HEK293 (cell line): ENCODE data around the gene HMGN2.

ENCODE experiments used
- CTCF ChIA-PET: fragments of 350-600 bp; formaldehyde crosslinking; extraction: SDS; loops from one replicate; lab custom pipeline; 2021; ENCODE audit warnings: antibody characterized with exemption; lab: Yijun Ruan, JAX
- POLR2A ChIA-PET: fragments of 300-600 bp; formaldehyde crosslinking; extraction: SDS; loops from one replicate; lab custom pipeline; 2020; ENCODE audit warnings: antibody characterized with exemption, inconsistent platforms; lab: Yijun Ruan, JAX
- H3K27ac ChIP-seq: fragments of 200-500 bp; sonication (Bioruptor generic); 2 replicates; pipeline ENCODE4 v1.5.1; 2014; ENCODE audit warnings: low read depth, low read length, control low read depth, inconsistent platforms; ENCODE audit errors: extremely low read depth
- H3K36me3 ChIP-seq, 2 experiments: fragments of 200-500 bp in 1 of 2; sonication (Bioruptor generic) in 1 of 2; 1 replicate in 1 of 2; 2 replicates in 1 of 2; pipeline ENCODE4 v1.5.1; 2014 to 2017; ENCODE audit warnings: inconsistent platforms in 2 of 2, low read length in 2 of 2; ENCODE audit not compliant: control insufficient read depth in 2 of 2, insufficient read depth in 1 of 2
- H3K4me1 ChIP-seq: fragments of 200-500 bp; sonication (Bioruptor generic); 2 replicates; pipeline ENCODE4 v1.5.1; 2014; ENCODE audit warnings: mild to moderate bottlenecking, low read length, inconsistent platforms; ENCODE audit not compliant: control insufficient read depth, insufficient read depth
- H3K4me3 ChIP-seq: 2 replicates; pipeline ENCODE4 v1.5.1; 2011; ENCODE audit warnings: low read depth, mild to moderate bottlenecking, control low read depth, low read length, moderate library complexity
- H3K9me3 ChIP-seq: fragments of 200-500 bp; sonication (Bioruptor generic); 2 replicates; pipeline ENCODE4 v1.5.1; 2014; ENCODE audit warnings: low read depth, low read length, inconsistent platforms; ENCODE audit not compliant: control insufficient read depth, insufficient read depth
- FEZF1 ChIP-seq: fragments of 450-650 bp; formaldehyde crosslinking; IDR thresholded peaks from 2 replicates; pipeline ENCODE4 v1.5.1; 2016; ENCODE audit warnings: missing biosample characterization, missing genetic modification characterization
- MEIS1 ChIP-seq: sonication (generic); formaldehyde crosslinking; IDR thresholded peaks from 2 replicates; pipeline ENCODE4 v1.8.1; 2022; ENCODE audit warnings: missing genetic modification reagents, mild to moderate bottlenecking, borderline replicate concordance
- OSR2 ChIP-seq: fragments of 450-650 bp; formaldehyde crosslinking; IDR thresholded peaks from 2 replicates; pipeline ENCODE4 v1.5.1; 2016; ENCODE audit warnings: missing biosample characterization, missing genetic modification characterization
- PATZ1 ChIP-seq: fragments of 450-650 bp; formaldehyde crosslinking; IDR thresholded peaks from 2 replicates; pipeline ENCODE4 v1.5.1; 2016; ENCODE audit warnings: missing biosample characterization, missing genetic modification characterization
- YY2 ChIP-seq: fragments of 450-650 bp; formaldehyde crosslinking; IDR thresholded peaks from 2 replicates; pipeline ENCODE4 v1.5.1; 2016; ENCODE audit warnings: missing biosample characterization, missing genetic modification characterization
- ZFP3 ChIP-seq: fragments of 450-650 bp; formaldehyde crosslinking; IDR thresholded peaks from 2 replicates; pipeline ENCODE4 v1.5.1; 2016; ENCODE audit warnings: low read depth, missing biosample characterization, missing genetic modification characterization
- ZNF146 ChIP-seq: fragments of 450-650 bp; formaldehyde crosslinking; IDR thresholded peaks from 2 replicates; pipeline ENCODE4 v1.5.1; 2016; ENCODE audit warnings: missing biosample characterization, missing genetic modification characterization
- ZNF274 ChIP-seq, 2 experiments: fragments of 200-500 bp in 1 of 2; fragments of 450-650 bp in 1 of 2; sonication (Bioruptor generic) in 1 of 2; formaldehyde crosslinking in 1 of 2; IDR thresholded peaks; 2 replicates each; pipeline versions ENCODE4 v1.5.1 to v1.6.1; 2014 to 2016; ENCODE audit warnings: borderline replicate concordance in 1 of 2, inconsistent platforms in 1 of 2, low read length in 1 of 2, missing biosample characterization in 1 of 2, missing genetic modification characterization in 1 of 2
- ZNF433 ChIP-seq: fragments of 450-650 bp; formaldehyde crosslinking; IDR thresholded peaks from 2 replicates; pipeline ENCODE4 v1.5.1; 2016; ENCODE audit warnings: missing biosample characterization, missing genetic modification characterization, low read depth
- ZNF510 ChIP-seq: fragments of 450-650 bp; formaldehyde crosslinking; IDR thresholded peaks from 2 replicates; pipeline ENCODE4 v1.5.1; 2018; ENCODE audit warnings: mild to moderate bottlenecking, missing genetic modification characterization, missing biosample characterization; ENCODE audit not compliant: insufficient replicate concordance
- ZNF544 ChIP-seq: fragments of 450-650 bp; formaldehyde crosslinking; IDR thresholded peaks from 2 replicates; pipeline ENCODE4 v1.5.0; 2017; ENCODE audit warnings: missing biosample characterization, missing genetic modification characterization
- ZNF561 ChIP-seq: fragments of 450-650 bp; IDR thresholded peaks from 2 replicates; pipeline ENCODE4 v1.5.1; 2018; ENCODE audit warnings: missing biosample characterization, missing genetic modification characterization, borderline replicate concordance
- ZNF670 ChIP-seq: fragments of 450-650 bp; formaldehyde crosslinking; IDR thresholded peaks from 2 replicates; pipeline ENCODE4 v1.5.1; 2016; ENCODE audit warnings: missing biosample characterization, missing genetic modification characterization, low read depth
- ZNF776 ChIP-seq: fragments of 450-650 bp; formaldehyde crosslinking; IDR thresholded peaks from 2 replicates; pipeline ENCODE4 v1.5.0; 2017; ENCODE audit warnings: missing biosample characterization, missing genetic modification characterization, borderline replicate concordance
- ZNF777 ChIP-seq: fragments of 450-650 bp; formaldehyde crosslinking; IDR thresholded peaks from 2 replicates; pipeline ENCODE4 v1.5.1; 2017; ENCODE audit warnings: missing biosample characterization, missing genetic modification characterization, borderline replicate concordance
- ZXDB ChIP-seq: fragments of 450-650 bp; formaldehyde crosslinking; IDR thresholded peaks from 2 replicates; pipeline ENCODE4 v1.5.1; 2016; ENCODE audit warnings: missing biosample characterization, missing genetic modification characterization
- TF ChIP-seq, protein P1 (sequence below): fragments of 450-650 bp; formaldehyde crosslinking; IDR thresholded peaks from 2 replicates; pipeline ENCODE4 v1.5.1; 2016; ENCODE audit warnings: missing biosample characterization, missing genetic modification characterization
- TF ChIP-seq, protein P2 (sequence below): fragments of 450-650 bp; formaldehyde crosslinking; IDR thresholded peaks from 2 replicates; pipeline ENCODE4 v1.5.1; 2016; ENCODE audit warnings: missing biosample characterization, missing genetic modification characterization
- TF ChIP-seq, protein P3 (sequence below): fragments of 450-650 bp; formaldehyde crosslinking; IDR thresholded peaks from 2 replicates; pipeline ENCODE4 v1.5.1; 2016; ENCODE audit warnings: missing biosample characterization, missing genetic modification characterization

HMGN2 gene

DNA sequence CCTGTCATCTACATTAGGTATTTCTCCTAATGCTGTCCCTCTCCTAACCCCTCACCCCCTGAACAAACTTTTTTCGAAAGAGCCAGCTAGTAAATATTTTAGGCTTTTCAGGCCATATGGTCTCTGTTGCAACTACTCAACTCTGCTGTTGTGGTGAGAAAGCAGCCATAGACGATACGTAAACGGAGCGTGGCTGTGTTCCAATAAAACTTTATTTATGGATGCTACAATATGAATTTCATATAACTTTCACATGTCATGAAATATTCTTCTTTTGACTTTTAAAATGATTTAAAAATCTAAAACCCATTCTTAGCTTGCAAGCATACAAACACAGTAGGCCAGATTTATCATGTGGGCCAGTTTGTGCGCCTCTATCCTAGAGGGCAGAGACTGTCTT, 46.1 kb downstream of the HMGN2 start (continued):
- TF ChIP-seq, protein P1, sequence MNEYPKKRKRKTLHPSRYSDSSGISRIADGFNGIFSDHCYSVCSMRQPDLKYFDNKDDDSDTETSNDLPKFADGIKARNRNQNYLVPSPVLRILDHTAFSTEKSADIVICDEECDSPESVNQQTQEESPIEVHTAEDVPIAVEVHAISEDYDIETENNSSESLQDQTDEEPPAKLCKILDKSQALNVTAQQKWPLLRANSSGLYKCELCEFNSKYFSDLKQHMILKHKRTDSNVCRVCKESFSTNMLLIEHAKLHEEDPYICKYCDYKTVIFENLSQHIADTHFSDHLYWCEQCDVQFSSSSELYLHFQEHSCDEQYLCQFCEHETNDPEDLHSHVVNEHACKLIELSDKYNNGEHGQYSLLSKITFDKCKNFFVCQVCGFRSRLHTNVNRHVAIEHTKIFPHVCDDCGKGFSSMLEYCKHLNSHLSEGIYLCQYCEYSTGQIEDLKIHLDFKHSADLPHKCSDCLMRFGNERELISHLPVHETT: no peak

DNA sequence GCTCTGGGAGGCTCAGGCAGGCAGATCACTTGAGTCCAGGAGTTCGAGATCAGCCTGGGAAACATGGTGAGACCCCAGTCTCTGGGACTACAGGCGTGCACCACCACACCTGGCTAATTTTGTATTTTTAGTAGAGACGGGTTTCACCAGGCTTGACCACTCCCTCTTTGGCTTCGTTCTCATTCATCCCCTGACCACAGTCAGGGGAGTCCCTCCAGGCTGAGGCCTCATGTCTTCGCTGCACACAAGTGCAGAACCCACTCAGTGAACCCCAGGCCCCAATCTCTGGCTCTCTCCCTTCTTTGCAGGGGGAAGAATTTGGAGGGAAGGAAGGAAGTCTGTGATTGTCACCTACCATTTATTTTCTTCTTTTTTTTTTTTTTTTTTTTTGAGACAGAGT, 48.1 kb downstream of the HMGN2 start:
- TF ChIP-seq, protein P2, sequence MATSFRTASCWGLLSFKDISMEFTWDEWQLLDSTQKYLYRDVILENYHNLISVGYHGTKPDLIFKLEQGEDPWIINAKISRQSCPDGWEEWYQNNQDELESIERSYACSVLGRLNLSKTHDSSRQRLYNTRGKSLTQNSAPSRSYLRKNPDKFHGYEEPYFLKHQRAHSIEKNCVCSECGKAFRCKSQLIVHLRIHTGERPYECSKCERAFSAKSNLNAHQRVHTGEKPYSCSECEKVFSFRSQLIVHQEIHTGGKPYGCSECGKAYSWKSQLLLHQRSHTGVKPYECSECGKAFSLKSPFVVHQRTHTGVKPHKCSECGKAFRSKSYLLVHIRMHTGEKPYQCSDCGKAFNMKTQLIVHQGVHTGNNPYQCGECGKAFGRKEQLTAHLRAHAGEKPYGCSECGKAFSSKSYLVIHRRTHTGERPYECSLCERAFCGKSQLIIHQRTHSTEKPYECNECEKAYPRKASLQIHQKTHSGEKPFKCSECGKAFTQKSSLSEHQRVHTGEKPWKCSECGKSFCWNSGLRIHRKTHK (tag by site-specific recombination): no peak
- TF ChIP-seq ZNF670 (no peak), ZNF433 (tag by site-specific recombination) (no peak), ZNF274 (IDR thresholded peaks at IDR 0.05; ENCODE audit: low read length) (no peak), ZNF274 (tag by site-specific recombination; IDR thresholded peaks at IDR 0.05; ENCODE audit: borderline replicate concordance) (no peak), ZNF544 (tag by site-specific recombination) (no peak), ZNF561 (tag by site-specific recombination) (no peak), ZXDB (tag by site-specific recombination) (no peak), ZNF510 (tag by site-specific recombination) (no peak), OSR2 (tag by site-specific recombination) (no peak), ZNF776 (tag by site-specific recombination) (no peak), ZNF777 (tag by site-specific recombination) (no peak), ZFP3 (tag by site-specific recombination) (no peak), YY2 (tag by site-specific recombination) (no peak), ZNF146 (tag by site-specific recombination) (no peak), PATZ1 (tag by site-specific recombination) (no peak), FEZF1 (tag by site-specific recombination) (no peak), MEIS1 (CRISPR knock-in tag) (no peak)
- TF ChIP-seq, protein P3, sequence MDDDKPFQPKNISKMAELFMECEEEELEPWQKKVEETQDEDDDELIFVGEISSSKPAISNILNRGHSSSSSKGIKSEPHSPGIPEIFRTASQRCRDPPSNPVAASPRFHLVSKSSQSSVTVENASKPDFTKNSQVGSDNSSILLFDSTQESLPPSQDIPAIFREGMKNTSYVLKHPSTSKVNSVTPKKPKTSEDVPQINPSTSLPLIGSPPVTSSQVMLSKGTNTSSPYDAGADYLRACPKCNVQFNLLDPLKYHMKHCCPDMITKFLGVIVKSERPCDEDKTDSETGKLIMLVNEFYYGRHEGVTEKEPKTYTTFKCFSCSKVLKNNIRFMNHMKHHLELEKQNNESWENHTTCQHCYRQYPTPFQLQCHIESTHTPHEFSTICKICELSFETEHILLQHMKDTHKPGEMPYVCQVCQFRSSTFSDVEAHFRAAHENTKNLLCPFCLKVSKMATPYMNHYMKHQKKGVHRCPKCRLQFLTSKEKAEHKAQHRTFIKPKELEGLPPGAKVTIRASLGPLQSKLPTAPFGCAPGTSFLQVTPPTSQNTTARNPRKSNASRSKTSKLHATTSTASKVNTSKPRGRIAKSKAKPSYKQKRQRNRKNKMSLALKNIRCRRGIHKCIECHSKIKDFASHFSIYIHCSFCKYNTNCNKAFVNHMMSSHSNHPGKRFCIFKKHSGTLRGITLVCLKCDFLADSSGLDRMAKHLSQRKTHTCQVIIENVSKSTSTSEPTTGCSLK (tag by site-specific recombination): no peak
- TF ChIP-seq, all 188 proteins: peak for 0
- no peak overlapping the region for H3K27ac ChIP-seq
- POLR2A ChIA-PET: no interaction called here
- no peak overlapping the region for H3K4me3 ChIP-seq
- CTCF ChIA-PET: interaction anchor here (0.8 kb wide), 1 partner anchor 10 kb away, joined by 3 read pairs; no protein-coding TSS in a partner anchor
- H3K36me3 ChIP-seq: no peaks in the 10 kb centered on the region
- no peaks in the 10 kb centered on the region for H3K4me1 ChIP-seq
- H3K9me3 ChIP-seq: no peaks in the 10 kb centered on the region
